Liver (tissue), 9 donors: ENCODE data around the gene CAMK2B. TPM values are rescaled to one million over a fixed set of nuclear protein-coding genes. Genes with fewer than 3 reads are reported as not detected.

Experiments
- DNase-seq: peaks from one replicate; pipeline ENCODE4 v3.0.0-alpha.2; 2017; ENCODE audit warnings: low spot score
- H3K27ac ChIP-seq, 2 donors: one replicate each; pipeline ENCODE4 v1.7.0; 2013; ENCODE audit warnings: inconsistent platforms in 2 of 2, low read length in 2 of 2, control low read depth in 1 of 2, low read depth in 1 of 2, mild to moderate bottlenecking in 1 of 2
- H3K27me3 ChIP-seq, 4 donors: one replicate each; pipeline versions ENCODE4 v1.6.1 to v1.7.0; 2013; ENCODE audit warnings: low read length in 3 of 4, inconsistent platforms in 1 of 4, mild to moderate bottlenecking in 1 of 4, moderate library complexity in 1 of 4; ENCODE audit not compliant: control insufficient read depth in 4 of 4, insufficient read depth in 4 of 4
- H3K36me3 ChIP-seq, 4 donors: one replicate each; pipeline versions ENCODE4 v1.6.1 to v1.7.0; 2013; ENCODE audit warnings: low read length in 3 of 4, mild to moderate bottlenecking in 3 of 4, low read depth in 1 of 4, moderate library complexity in 1 of 4; ENCODE audit not compliant: control insufficient read depth in 4 of 4, insufficient read depth in 3 of 4
- H3K4me1 ChIP-seq, 4 donors: one replicate each; pipeline versions ENCODE4 v1.6.1 to v1.7.0; 2013; ENCODE audit warnings: low read length in 3 of 4, mild to moderate bottlenecking in 3 of 4, moderate library complexity in 1 of 4; ENCODE audit not compliant: control insufficient read depth in 4 of 4, insufficient read depth in 4 of 4
- H3K4me3 ChIP-seq, 3 donors: one replicate each; pipeline versions ENCODE4 v1.6.1 to v1.7.0; 2013; ENCODE audit warnings: low read length in 3 of 3, control low read depth in 1 of 3, low read depth in 1 of 3, mild to moderate bottlenecking in 1 of 3
- H3K9ac ChIP-seq, 2 donors: one replicate each; pipeline ENCODE4 v1.7.0; 2013; ENCODE audit warnings: low read length in 2 of 2, mild to moderate bottlenecking in 2 of 2, moderate library complexity in 2 of 2, control low read depth in 1 of 2, low read depth in 1 of 2
- H3K9me3 ChIP-seq, 4 donors: one replicate each; pipeline versions ENCODE4 v1.6.1 to v1.7.0; 2013; ENCODE audit warnings: low read length in 3 of 4; ENCODE audit not compliant: control insufficient read depth in 4 of 4
- FOXA1 ChIP-seq: IDR thresholded peaks from 2 replicates; pipeline ENCODE4 v1.6.1; 2016; ENCODE audit warnings: antibody characterized with exemption
- RAD21 ChIP-seq, 2 donors: IDR thresholded peaks; 2 replicates each; pipeline ENCODE4 v1.6.1; 2016; ENCODE audit warnings: antibody characterized with exemption in 2 of 2, mild to moderate bottlenecking in 2 of 2
- RXRA ChIP-seq, 2 donors: IDR thresholded peaks; 2 replicates each; pipeline ENCODE4 v1.6.1; 2017 to 2018; ENCODE audit warnings: antibody characterized with exemption in 2 of 2, mild to moderate bottlenecking in 1 of 2
- SP1 ChIP-seq: IDR thresholded peaks from 2 replicates; pipeline ENCODE4 v1.6.1; 2018; ENCODE audit warnings: antibody characterized with exemption, mild to moderate bottlenecking
- TAF1 ChIP-seq: conservative IDR thresholded peaks from 2 replicates; pipeline ENCODE4 v1.6.1; 2016; ENCODE audit warnings: antibody characterized with exemption, mild to moderate bottlenecking
- WGBS: extraction: QIAGEN DNeasy Blood & Tissue Kit; methylation state at CpG from one replicate; pipeline ENCODE4 v1.1.7; 2013; 5-methylcytosine and 5-hydroxymethylcytosine counted together
- polyA plus RNA-seq, 2 donors: library from polyadenylated mRNA; stranded (reverse) in 1 of 2; unstranded in 1 of 2; fragments of 200-250 nt in 1 of 2; fragments of >200 nt in 1 of 2; fragmentation: Nextera tagmentation in 1 of 2; extraction: Ambion mirVana in 1 of 2; gene quantifications; one replicate each; pipeline versions ENCODE4 v1.2.1 to v1.2.3, GENCODE V29; 2013 to 2015
- total RNA-seq, 2 donors: library from RNA; depleted of rRNA; stranded (reverse); fragments of >200 nt; gene quantifications; one replicate each; pipeline ENCODE4 v1.2.3, GENCODE V29; 2014
- TF ChIP-seq, protein P1 (sequence below): fragments of 150-350 bp; IDR thresholded peaks from 2 replicates; pipeline ENCODE4 v1.5.1; 2017; ENCODE audit warnings: improper control_type of control experiment, low read depth, low read length; ENCODE audit not compliant: missing input control
- TF ChIP-seq, protein P2 (sequence below): IDR thresholded peaks from 2 replicates; pipeline ENCODE4 v1.6.1; 2016; ENCODE audit warnings: antibody characterized with exemption
- TF ChIP-seq, protein P3 (sequence below): IDR thresholded peaks from 2 replicates; pipeline ENCODE4 v1.6.1; 2016; ENCODE audit warnings: antibody characterized with exemption
- TF ChIP-seq, protein P4 (sequence below): IDR thresholded peaks from 2 replicates; pipeline ENCODE4 v1.6.1; 2016; ENCODE audit warnings: antibody characterized with exemption
- donor health status: healthy.
- donor health status: healthy.
- donor health status: healthy.
- donor health status: healthy.
- donor health status: healthy.

Gene CAMK2B
- total and polyA plus RNA-seq, 4 donors, result 2.1 to 3.3 (median 2.2) TPM; not detected in 1

DNA sequence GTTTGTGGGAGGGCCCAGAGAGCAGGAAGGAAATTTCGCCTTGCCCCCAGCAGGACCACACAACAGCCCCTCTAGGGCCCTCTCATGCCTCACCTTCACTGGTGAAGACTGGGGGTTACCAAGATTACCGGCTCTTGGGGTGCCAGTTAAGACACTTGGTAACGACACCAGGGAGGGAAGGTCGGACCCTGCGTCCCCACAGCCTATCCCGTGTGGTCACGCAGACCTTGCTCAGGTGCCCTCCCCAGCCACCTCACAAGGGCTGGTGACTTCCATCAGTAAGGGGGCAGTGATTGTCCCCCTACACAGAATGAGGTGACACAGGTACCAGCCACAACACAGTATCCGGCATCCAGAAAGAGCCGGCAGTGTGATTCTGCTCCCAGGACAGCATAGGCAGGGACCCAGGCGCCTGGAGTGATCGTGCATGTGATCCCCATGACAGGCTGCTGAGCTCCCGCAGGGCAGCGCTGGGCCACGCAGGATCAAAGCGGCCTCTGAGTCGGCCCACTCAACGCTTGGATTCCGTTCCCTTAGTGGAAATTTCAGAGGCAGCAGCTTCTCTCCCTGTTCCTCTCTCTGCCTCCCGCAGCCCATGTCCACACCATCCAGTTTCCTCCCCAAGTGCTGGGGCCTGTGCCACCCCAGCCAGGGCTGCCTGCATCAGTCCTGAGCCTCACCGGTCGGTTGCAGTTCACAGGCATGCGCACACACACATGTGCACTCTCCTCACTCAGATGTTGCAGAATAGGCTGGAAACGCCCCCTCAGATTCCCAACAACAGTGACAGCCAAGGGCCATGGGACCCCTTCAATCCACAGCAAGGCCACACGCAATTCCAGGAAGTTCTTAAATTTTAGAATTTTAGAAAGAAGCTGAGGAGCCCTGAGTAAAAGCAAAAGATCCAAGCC is 35.8 kb downstream of the CAMK2B start:
- H3K4me3 ChIP-seq, result no peak overlapping the region
- no peaks in the 10 kb centered on the region for H3K27me3 ChIP-seq
- no peak overlapping the region for H3K9ac ChIP-seq
- no peak for DNase-seq
- no peaks in the 10 kb centered on the region for H3K9me3 ChIP-seq
- WGBS, result 91% methylated on average over 24 of the region's 24 CpGs
- no peaks in the 10 kb centered on the region for H3K36me3 ChIP-seq
- H3K4me1 ChIP-seq, result peaks cover 0 to 4% (median 0%) of the 10 kb centered on the region in 4 donors
- TF ChIP-seq, protein P1, sequence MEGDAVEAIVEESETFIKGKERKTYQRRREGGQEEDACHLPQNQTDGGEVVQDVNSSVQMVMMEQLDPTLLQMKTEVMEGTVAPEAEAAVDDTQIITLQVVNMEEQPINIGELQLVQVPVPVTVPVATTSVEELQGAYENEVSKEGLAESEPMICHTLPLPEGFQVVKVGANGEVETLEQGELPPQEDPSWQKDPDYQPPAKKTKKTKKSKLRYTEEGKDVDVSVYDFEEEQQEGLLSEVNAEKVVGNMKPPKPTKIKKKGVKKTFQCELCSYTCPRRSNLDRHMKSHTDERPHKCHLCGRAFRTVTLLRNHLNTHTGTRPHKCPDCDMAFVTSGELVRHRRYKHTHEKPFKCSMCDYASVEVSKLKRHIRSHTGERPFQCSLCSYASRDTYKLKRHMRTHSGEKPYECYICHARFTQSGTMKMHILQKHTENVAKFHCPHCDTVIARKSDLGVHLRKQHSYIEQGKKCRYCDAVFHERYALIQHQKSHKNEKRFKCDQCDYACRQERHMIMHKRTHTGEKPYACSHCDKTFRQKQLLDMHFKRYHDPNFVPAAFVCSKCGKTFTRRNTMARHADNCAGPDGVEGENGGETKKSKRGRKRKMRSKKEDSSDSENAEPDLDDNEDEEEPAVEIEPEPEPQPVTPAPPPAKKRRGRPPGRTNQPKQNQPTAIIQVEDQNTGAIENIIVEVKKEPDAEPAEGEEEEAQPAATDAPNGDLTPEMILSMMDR, result no peak
- TF ChIP-seq, protein P2, sequence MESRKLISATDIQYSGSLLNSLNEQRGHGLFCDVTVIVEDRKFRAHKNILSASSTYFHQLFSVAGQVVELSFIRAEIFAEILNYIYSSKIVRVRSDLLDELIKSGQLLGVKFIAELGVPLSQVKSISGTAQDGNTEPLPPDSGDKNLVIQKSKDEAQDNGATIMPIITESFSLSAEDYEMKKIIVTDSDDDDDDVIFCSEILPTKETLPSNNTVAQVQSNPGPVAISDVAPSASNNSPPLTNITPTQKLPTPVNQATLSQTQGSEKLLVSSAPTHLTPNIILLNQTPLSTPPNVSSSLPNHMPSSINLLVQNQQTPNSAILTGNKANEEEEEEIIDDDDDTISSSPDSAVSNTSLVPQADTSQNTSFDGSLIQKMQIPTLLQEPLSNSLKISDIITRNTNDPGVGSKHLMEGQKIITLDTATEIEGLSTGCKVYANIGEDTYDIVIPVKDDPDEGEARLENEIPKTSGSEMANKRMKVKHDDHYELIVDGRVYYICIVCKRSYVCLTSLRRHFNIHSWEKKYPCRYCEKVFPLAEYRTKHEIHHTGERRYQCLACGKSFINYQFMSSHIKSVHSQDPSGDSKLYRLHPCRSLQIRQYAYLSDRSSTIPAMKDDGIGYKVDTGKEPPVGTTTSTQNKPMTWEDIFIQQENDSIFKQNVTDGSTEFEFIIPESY, result no peak
- TF ChIP-seq, protein P3, sequence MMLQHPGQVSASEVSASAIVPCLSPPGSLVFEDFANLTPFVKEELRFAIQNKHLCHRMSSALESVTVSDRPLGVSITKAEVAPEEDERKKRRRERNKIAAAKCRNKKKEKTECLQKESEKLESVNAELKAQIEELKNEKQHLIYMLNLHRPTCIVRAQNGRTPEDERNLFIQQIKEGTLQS, result no peak
- TF ChIP-seq SP1, result no peak
- TF ChIP-seq RAD21 (IDR thresholded peaks at IDR 0.05), result no peak
- no peak for TF ChIP-seq FOXA1
- H3K27ac ChIP-seq, result no peak overlapping the region

DNA sequence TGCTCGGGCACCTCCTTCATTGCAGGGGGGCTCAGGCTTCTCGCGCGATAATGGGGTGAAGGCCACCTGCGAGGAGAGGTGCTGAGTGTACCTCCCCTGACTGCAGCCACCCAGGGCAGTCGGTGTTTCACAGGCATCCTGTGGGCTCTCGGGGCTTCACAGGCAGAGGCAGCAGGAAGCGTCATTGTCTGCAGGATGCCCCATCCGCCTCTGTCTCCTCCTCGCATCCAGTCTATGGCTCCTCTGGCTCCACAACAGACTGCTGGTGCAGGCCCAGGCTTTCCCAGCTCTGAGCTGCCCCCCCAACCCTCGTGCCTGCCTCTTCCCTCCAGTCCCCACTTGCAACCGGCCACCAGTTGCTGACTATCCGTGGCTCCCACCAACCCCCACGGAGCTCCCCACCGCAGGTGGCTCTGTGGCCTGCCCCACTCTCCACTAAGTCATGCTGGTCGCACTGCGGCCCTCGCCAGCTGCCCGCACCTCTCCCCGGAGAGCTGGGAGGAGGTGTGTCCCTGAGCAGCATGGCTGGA is 36.5 kb downstream of the CAMK2B start:
- Histone ChIP-seq H3K4me3 (no peak overlapping the region), H3K9me3 (no peaks in the 10 kb centered on the region), H3K27me3 (no peaks in the 10 kb centered on the region), H3K4me1 (peaks cover 0 to 4% (median 0%) of the 10 kb centered on the region in 4 donors), H3K27ac (no peak overlapping the region), H3K9ac (no peak overlapping the region), H3K36me3 (no peaks in the 10 kb centered on the region)
- 90% methylated on average over 20 of the region's 20 CpGs for WGBS
- TF ChIP-seq TAF1, result no peak
- no peak for TF ChIP-seq RXRA (IDR thresholded peaks at IDR 0.05)
- no peak for TF ChIP-seq FOXA1
- TF ChIP-seq, protein P4, sequence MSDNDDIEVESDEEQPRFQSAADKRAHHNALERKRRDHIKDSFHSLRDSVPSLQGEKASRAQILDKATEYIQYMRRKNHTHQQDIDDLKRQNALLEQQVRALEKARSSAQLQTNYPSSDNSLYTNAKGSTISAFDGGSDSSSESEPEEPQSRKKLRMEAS, result no peak
- TF ChIP-seq, protein P2, result no peak
- no peak for DNase-seq
